ENCODE data around the gene ERAP2.

The ERAP2 gene

GRCh38 chr5:96901841-96902240, 25.5 kb downstream of the ERAP2 start:
- Histone ChIP-seq H3K4me3 (ENCODE audit: low read depth, low read length) (no peak overlapping the region), H3K9ac (ENCODE audit: low read depth, low read length) (no peak overlapping the region), H3K4me1 (ENCODE audit: control insufficient read depth, insufficient read depth, low read length) (peaks cover 2% of the 10 kb centered on the region; the same call in 1 of the 2 replicates), H3K27me3 (ENCODE audit: control insufficient read depth, insufficient read depth, low read length) (no peaks in the 10 kb centered on the region), H3K27ac (ENCODE audit: low read depth, low read length) (no peak overlapping the region), H3K36me3 (ENCODE audit: control insufficient read depth, insufficient read depth, low read length) (no peaks in the 10 kb centered on the region), H3K9me3 (ENCODE audit: control insufficient read depth, insufficient read depth, low read length) (no peaks in the 10 kb centered on the region)

DNA sequence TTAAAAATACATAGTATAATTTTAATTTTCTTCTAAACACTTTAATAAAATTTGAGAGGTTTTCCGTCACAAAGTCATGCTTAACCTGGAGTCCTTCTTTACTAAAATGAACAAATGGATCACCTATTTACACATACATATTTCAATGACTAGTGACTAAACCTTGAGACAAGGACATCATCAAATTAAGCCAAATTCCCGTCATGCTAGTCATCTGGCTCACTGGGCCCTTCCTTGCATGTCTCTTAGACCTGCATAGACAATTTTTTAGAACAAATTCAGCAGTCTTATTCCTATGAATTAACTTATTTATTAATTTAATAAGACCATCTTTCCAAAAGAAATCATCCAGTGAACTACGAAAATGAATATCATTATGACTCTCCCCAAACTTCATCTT, 26.6 kb downstream of the ERAP2 start:
- no peaks in the 10 kb centered on the region for H3K27me3 ChIP-seq (ENCODE audit: control insufficient read depth, insufficient read depth, low read length)
- H3K36me3 ChIP-seq (ENCODE audit: control insufficient read depth, insufficient read depth, low read length): no peaks in the 10 kb centered on the region
- H3K4me1 ChIP-seq (ENCODE audit: control insufficient read depth, insufficient read depth, low read length): no peaks in the 10 kb centered on the region
- H3K9ac ChIP-seq (ENCODE audit: low read depth, low read length): no peak overlapping the region
- no peak overlapping the region for H3K4me3 ChIP-seq (ENCODE audit: low read depth, low read length)
- H3K27ac ChIP-seq (ENCODE audit: low read depth, low read length): no peak overlapping the region
- H3K9me3 ChIP-seq (ENCODE audit: control insufficient read depth, insufficient read depth, low read length): no peaks in the 10 kb centered on the region

DNA sequence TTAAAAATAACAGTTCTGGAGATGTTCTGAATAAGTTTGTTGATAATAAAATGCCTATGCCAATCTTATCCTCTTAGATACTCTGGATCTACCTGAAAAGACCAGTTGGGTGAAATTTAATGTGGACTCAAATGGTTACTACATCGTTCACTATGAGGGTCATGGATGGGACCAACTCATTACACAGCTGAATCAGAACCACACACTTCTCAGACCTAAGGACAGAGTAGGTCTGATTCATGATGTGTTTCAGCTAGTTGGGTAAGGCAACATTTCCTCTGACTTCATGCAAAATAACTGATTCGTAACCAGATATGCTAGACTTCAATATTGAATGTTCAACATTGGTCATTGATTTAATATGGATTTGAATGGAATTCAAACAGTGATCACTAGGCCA, 27.0 kb downstream of the ERAP2 start:
- Histone ChIP-seq H3K36me3 (ENCODE audit: control insufficient read depth, insufficient read depth, low read length) (no peaks in the 10 kb centered on the region), H3K9ac (ENCODE audit: low read depth, low read length) (no peak overlapping the region), H3K27ac (ENCODE audit: low read depth, low read length) (no peak overlapping the region), H3K4me3 (ENCODE audit: low read depth, low read length) (no peak overlapping the region), H3K9me3 (ENCODE audit: control insufficient read depth, insufficient read depth, low read length) (no peaks in the 10 kb centered on the region), H3K4me1 (ENCODE audit: control insufficient read depth, insufficient read depth, low read length) (no peaks in the 10 kb centered on the region), H3K27me3 (ENCODE audit: control insufficient read depth, insufficient read depth, low read length) (no peaks in the 10 kb centered on the region)

- Histone ChIP-seq H3K27ac (ENCODE audit: low read depth, low read length) (no peak overlapping the region), H3K36me3 (ENCODE audit: control insufficient read depth, insufficient read depth, low read length) (no peaks in the 10 kb centered on the region), H3K4me1 (ENCODE audit: control insufficient read depth, insufficient read depth, low read length) (no peaks in the 10 kb centered on the region), H3K9ac (ENCODE audit: low read depth, low read length) (no peak overlapping the region), H3K9me3 (ENCODE audit: control insufficient read depth, insufficient read depth, low read length) (no peaks in the 10 kb centered on the region), H3K4me3 (ENCODE audit: low read depth, low read length) (no peak overlapping the region), H3K27me3 (ENCODE audit: control insufficient read depth, insufficient read depth, low read length) (no peaks in the 10 kb centered on the region)
Observed at GRCh38 chr5:96904054-96904931, 28.0 kb downstream of the ERAP2 start.

DNA sequence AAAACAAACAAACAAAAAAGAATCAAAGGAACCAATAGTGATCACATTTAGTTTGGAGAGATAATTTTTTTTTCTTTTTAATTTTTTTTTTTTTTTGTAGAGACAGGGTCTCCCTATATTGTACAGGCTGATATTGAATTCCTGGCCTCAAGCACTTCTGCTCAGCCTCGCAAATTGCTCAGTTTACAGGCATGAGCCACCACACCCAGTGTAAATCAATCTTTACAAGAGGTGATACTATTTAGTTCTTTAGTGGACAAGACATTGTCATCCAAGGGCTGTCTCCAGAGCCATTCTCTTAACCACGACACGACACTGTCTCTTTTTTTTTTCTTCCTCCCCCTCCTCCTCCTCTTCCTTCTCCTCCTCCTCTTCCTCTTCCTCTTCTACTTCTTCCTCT, 29.6 kb downstream of the ERAP2 start:
- Histone ChIP-seq H3K9me3 (ENCODE audit: control insufficient read depth, insufficient read depth, low read length) (no peaks in the 10 kb centered on the region), H3K4me3 (ENCODE audit: low read depth, low read length) (no peak overlapping the region), H3K9ac (ENCODE audit: low read depth, low read length) (no peak overlapping the region), H3K27me3 (ENCODE audit: control insufficient read depth, insufficient read depth, low read length) (no peaks in the 10 kb centered on the region), H3K36me3 (ENCODE audit: control insufficient read depth, insufficient read depth, low read length) (no peaks in the 10 kb centered on the region), H3K27ac (ENCODE audit: low read depth, low read length) (no peak overlapping the region), H3K4me1 (ENCODE audit: control insufficient read depth, insufficient read depth, low read length) (no peaks in the 10 kb centered on the region)

GRCh38 chr5:96909003-96909402, 32.7 kb downstream of the ERAP2 start:
- Histone ChIP-seq H3K4me3 (ENCODE audit: low read depth, low read length) (no peak overlapping the region), H3K36me3 (ENCODE audit: control insufficient read depth, insufficient read depth, low read length) (no peaks in the 10 kb centered on the region)

DNA sequence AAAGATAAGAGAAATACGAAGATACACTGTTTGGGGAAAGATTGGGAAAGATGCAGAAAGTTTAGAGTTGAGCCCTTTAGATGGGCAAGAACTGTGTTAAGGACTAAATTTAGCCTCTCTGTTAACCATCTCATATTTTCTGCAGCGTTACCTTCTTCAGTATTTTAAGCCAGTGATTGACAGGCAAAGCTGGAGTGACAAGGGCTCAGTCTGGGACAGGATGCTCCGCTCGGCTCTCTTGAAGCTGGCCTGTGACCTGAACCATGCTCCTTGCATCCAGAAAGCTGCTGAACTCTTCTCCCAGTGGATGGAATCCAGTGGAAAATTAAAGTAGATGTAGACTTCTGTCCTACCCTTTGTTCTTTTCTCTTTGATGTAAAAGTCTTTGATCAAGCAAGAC, 33.1 kb downstream of the ERAP2 start:
- Histone ChIP-seq H3K9me3 (ENCODE audit: control insufficient read depth, insufficient read depth, low read length) (no peaks in the 10 kb centered on the region), H3K36me3 (ENCODE audit: control insufficient read depth, insufficient read depth, low read length) (no peaks in the 10 kb centered on the region), H3K9ac (ENCODE audit: low read depth, low read length) (no peak overlapping the region), H3K4me1 (ENCODE audit: control insufficient read depth, insufficient read depth, low read length) (no peaks in the 10 kb centered on the region), H3K27me3 (ENCODE audit: control insufficient read depth, insufficient read depth, low read length) (no peaks in the 10 kb centered on the region), H3K4me3 (ENCODE audit: low read depth, low read length) (no peak overlapping the region), H3K27ac (ENCODE audit: low read depth, low read length) (no peak overlapping the region)

More at GRCh38 chr5:96909003-96909402, 32.7 kb downstream of the ERAP2 start:
- H3K9ac ChIP-seq (ENCODE audit: low read depth, low read length): no peak overlapping the region
- H3K27ac ChIP-seq (ENCODE audit: low read depth, low read length): no peak overlapping the region
- no peaks in the 10 kb centered on the region for H3K27me3 ChIP-seq (ENCODE audit: control insufficient read depth, insufficient read depth, low read length)
- no peaks in the 10 kb centered on the region for H3K9me3 ChIP-seq (ENCODE audit: control insufficient read depth, insufficient read depth, low read length)
- H3K4me1 ChIP-seq (ENCODE audit: control insufficient read depth, insufficient read depth, low read length): no peaks in the 10 kb centered on the region

DNA sequence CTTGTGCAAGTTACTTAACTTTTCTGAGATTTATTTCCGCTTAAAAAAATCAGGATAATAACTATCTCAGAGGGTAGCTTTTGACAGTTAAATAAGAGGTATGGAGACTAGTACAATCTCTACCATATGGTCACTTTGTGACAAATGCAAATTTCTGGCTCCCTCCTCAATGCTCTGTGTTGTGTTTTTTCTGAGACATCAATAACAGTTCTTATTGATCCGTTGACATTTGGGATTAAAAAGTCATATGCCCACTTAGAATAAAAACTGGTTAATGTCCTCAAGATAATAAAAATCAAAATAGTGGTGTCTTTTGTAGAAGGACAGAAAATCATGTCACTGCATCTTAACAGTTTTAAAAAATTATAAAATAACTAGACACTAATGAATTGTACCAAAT, 34.8 kb downstream of the ERAP2 start:
- Histone ChIP-seq H3K9ac (ENCODE audit: low read depth, low read length) (no peak overlapping the region), H3K4me1 (ENCODE audit: control insufficient read depth, insufficient read depth, low read length) (no peaks in the 10 kb centered on the region), H3K4me3 (ENCODE audit: low read depth, low read length) (no peak overlapping the region), H3K36me3 (ENCODE audit: control insufficient read depth, insufficient read depth, low read length) (no peaks in the 10 kb centered on the region), H3K9me3 (ENCODE audit: control insufficient read depth, insufficient read depth, low read length) (no peaks in the 10 kb centered on the region), H3K27me3 (ENCODE audit: control insufficient read depth, insufficient read depth, low read length) (no peaks in the 10 kb centered on the region), H3K27ac (ENCODE audit: low read depth, low read length) (no peak overlapping the region)

- H3K27me3 ChIP-seq (ENCODE audit: control insufficient read depth, insufficient read depth, low read length): no peaks in the 10 kb centered on the region
- H3K9ac ChIP-seq (ENCODE audit: low read depth, low read length): no peak overlapping the region
- H3K9me3 ChIP-seq (ENCODE audit: control insufficient read depth, insufficient read depth, low read length): no peaks in the 10 kb centered on the region
- H3K4me1 ChIP-seq (ENCODE audit: control insufficient read depth, insufficient read depth, low read length): no peaks in the 10 kb centered on the region
- H3K4me3 ChIP-seq (ENCODE audit: low read depth, low read length): no peak overlapping the region
- H3K27ac ChIP-seq (ENCODE audit: low read depth, low read length): no peak overlapping the region
- no peaks in the 10 kb centered on the region for H3K36me3 ChIP-seq (ENCODE audit: control insufficient read depth, insufficient read depth, low read length)
Observed at GRCh38 chr5:96913233-96913632, 36.9 kb downstream of the ERAP2 start.

DNA sequence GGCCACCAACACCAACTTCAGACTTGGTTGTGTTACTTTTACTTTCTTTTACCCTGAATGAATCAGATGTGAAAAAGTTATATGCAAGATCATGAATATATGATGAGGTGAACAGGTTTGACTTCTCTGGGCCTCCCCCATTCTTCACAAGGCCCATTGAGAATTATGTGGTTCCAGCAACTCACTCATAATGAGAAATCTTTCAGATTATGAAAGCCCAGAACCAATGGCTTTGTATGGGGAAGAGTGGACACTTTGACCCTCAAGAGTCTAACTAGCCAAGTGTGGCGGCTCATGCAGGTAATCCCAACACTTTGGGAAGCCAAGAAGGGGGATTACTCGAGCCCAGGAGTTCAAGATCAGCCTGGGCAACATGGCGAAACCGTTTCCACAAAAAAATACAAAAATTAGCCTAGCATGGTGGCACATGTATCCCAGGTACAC, 43.5 kb downstream of the ERAP2 start:
- Histone ChIP-seq H3K36me3 (ENCODE audit: control insufficient read depth, insufficient read depth, low read length) (no peaks in the 10 kb centered on the region), H3K27me3 (ENCODE audit: control insufficient read depth, insufficient read depth, low read length) (no peaks in the 10 kb centered on the region), H3K9ac (ENCODE audit: low read depth, low read length) (no peak overlapping the region), H3K4me3 (ENCODE audit: low read depth, low read length) (no peak overlapping the region), H3K9me3 (ENCODE audit: control insufficient read depth, insufficient read depth, low read length) (no peaks in the 10 kb centered on the region), H3K27ac (ENCODE audit: low read depth, low read length) (no peak overlapping the region), H3K4me1 (ENCODE audit: control insufficient read depth, insufficient read depth, low read length) (peaks cover 4% of the 10 kb centered on the region; the same call in 1 of the 2 replicates)

- Histone ChIP-seq H3K4me3 (ENCODE audit: low read depth, low read length) (no peak overlapping the region), H3K27ac (ENCODE audit: low read depth, low read length) (no peak overlapping the region), H3K4me1 (ENCODE audit: control insufficient read depth, insufficient read depth, low read length) (peaks cover 4% of the 10 kb centered on the region; the same call in 1 of the 2 replicates), H3K9me3 (ENCODE audit: control insufficient read depth, insufficient read depth, low read length) (no peaks in the 10 kb centered on the region), H3K36me3 (ENCODE audit: control insufficient read depth, insufficient read depth, low read length) (no peaks in the 10 kb centered on the region), H3K27me3 (ENCODE audit: control insufficient read depth, insufficient read depth, low read length) (no peaks in the 10 kb centered on the region), H3K9ac (ENCODE audit: low read depth, low read length) (no peak overlapping the region)
Observed at GRCh38 chr5:96920744-96921355, 44.5 kb downstream of the ERAP2 start.

Data from HUES48 (cell line).